Measurements from ENCODE around the gene NFATC2IP. TPM values are rescaled to one million over a fixed set of nuclear protein-coding genes. Genes with fewer than 3 reads are reported as not detected.

Gene NFATC2IP
- total and polyA plus RNA-seq, 10 of the 15 experiments (the other 5 are each of a cell fraction or from before 2014, with no cell fraction given): 12.2 to 93.9 (median 46.9) TPM

DNA sequence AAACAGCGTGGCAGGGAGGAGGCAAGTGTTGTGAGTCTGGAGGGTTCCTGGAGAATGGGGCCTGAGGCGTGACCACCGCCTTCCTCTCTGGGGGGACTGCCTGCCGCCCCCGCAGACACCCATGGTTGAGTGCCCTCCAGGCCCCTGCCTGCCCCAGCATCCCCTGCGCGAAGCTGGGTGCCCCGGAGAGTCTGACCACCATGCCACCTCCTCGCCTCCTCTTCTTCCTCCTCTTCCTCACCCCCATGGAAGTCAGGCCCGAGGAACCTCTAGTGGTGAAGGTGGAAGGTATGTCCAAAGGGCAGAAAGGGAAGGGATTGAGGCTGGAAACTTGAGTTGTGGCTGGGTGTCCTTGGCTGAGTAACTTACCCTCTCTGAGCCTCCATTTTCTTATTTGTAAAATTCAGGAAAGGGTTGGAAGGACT lies 18.9 kb upstream of the NFATC2IP start, which contains the start of gene CD19 (continued):
- TF ChIP-seq SUZ12 (IDR thresholded peaks at IDR 0.05; ENCODE audit: unreplicated experiment) (no peak), EGR1 (IDR thresholded peaks at IDR 0.05; ENCODE audit: borderline replicate concordance in 1 of 2, low read depth in 2 of 2, low read length in 2 of 2) (peak; percentile 66 to 97), ZNF217 (IDR thresholded peaks at IDR 0.05) (peak; percentile 81), RFX5 (IDR thresholded peaks at IDR 0.05; ENCODE audit: low read depth, low read length) (no peak), CBFB (IDR thresholded peaks at IDR 0.05; ENCODE audit: low read depth) (0 out of 2 replicates have a peak, but pooled peaks have one; percentile 12), MAX (IDR thresholded peaks at IDR 0.05; ENCODE audit: low read depth, low read length) (no peak; the same call in 1 of the 2 replicates), GATAD2B (conservative IDR thresholded peaks at IDR 0.05; ENCODE audit: low read depth) (peak; percentile 64), IKZF1 (conservative IDR thresholded peaks at IDR 0.05) (peak; percentile 74), ZBED1 (IDR thresholded peaks at IDR 0.05; ENCODE audit: borderline replicate concordance) (no peak), WRNIP1 (IDR thresholded peaks at IDR 0.05; ENCODE audit: borderline replicate concordance, low read depth, low read length) (no peak)
- TF ChIP-seq, protein P1, sequence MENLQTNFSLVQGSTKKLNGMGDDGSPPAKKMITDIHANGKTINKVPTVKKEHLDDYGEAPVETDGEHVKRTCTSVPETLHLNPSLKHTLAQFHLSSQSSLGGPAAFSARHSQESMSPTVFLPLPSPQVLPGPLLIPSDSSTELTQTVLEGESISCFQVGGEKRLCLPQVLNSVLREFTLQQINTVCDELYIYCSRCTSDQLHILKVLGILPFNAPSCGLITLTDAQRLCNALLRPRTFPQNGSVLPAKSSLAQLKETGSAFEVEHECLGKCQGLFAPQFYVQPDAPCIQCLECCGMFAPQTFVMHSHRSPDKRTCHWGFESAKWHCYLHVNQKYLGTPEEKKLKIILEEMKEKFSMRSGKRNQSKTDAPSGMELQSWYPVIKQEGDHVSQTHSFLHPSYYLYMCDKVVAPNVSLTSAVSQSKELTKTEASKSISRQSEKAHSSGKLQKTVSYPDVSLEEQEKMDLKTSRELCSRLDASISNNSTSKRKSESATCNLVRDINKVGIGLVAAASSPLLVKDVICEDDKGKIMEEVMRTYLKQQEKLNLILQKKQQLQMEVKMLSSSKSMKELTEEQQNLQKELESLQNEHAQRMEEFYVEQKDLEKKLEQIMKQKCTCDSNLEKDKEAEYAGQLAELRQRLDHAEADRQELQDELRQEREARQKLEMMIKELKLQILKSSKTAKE (IDR thresholded peaks at IDR 0.05; ENCODE audit: low read depth, poor library complexity, severe bottlenecking): peak; percentile 45
- TF ChIP-seq, protein P2, sequence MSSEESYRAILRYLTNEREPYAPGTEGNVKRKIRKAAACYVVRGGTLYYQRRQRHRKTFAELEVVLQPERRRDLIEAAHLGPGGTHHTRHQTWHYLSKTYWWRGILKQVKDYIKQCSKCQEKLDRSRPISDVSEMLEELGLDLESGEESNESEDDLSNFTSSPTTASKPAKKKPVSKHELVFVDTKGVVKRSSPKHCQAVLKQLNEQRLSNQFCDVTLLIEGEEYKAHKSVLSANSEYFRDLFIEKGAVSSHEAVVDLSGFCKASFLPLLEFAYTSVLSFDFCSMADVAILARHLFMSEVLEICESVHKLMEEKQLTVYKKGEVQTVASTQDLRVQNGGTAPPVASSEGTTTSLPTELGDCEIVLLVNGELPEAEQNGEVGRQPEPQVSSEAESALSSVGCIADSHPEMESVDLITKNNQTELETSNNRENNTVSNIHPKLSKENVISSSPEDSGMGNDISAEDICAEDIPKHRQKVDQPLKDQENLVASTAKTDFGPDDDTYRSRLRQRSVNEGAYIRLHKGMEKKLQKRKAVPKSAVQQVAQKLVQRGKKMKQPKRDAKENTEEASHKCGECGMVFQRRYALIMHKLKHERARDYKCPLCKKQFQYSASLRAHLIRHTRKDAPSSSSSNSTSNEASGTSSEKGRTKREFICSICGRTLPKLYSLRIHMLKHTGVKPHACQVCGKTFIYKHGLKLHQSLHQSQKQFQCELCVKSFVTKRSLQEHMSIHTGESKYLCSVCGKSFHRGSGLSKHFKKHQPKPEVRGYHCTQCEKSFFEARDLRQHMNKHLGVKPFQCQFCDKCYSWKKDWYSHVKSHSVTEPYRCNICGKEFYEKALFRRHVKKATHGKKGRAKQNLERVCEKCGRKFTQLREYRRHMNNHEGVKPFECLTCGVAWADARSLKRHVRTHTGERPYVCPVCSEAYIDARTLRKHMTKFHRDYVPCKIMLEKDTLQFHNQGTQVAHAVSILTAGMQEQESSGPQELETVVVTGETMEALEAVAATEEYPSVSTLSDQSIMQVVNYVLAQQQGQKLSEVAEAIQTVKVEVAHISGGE (CRISPR knock-in tag; IDR thresholded peaks at IDR 0.05): no peak
